ENCODE data around the gene NLRP14. TPM values are rescaled to one million over a fixed set of nuclear protein-coding genes. Genes with fewer than 3 reads are reported as not detected.
A peak's percentile ranks its signal among the peaks of the same experiment; 100 is the strongest.

NLRP14 gene
- total and polyA plus RNA-seq, 12 donors, result 0.05 to 0.11 (median 0.11) TPM; not detected in 8

- no peak for DNase-seq
- intact Hi-C loops (cut with DNase I), result no loop called here
- H3K9me3 ChIP-seq (replicated peaks in 1 of 3), result no peaks in the 10 kb centered on the region
- TF ChIP-seq CTCF (IDR thresholded peaks at IDR 0.05), result no peak
- no peak for TF ChIP-seq POLR2A (IDR thresholded peaks at IDR 0.05)
- no peak overlapping the region for H3K4me3 ChIP-seq
- H3K27me3 ChIP-seq, result no peaks in the 10 kb centered on the region
- H3K36me3 ChIP-seq (replicated peaks in 1 of 2), result no peaks in the 10 kb centered on the region
- WGBS, 4 donors, result 30 to 80% (median 76%) methylated on average over 1 of the region's 1 CpG
- no peak overlapping the region for H3K27ac ChIP-seq
- H3K4me1 ChIP-seq (replicated peaks in 1 of 2), result no peaks in the 10 kb centered on the region
Observed at GRCh38 chr11:7081441-7081840, 61.2 kb downstream of the NLRP14 start.

GRCh38 chr11:7088921-7089320 lies 68.6 kb downstream of the NLRP14 start, which contains the start of gene RBMXL2:
Gene RBMXL2, plus strand, starts transcription at chr11:7088998. Its CDS starts 123 bp downstream, at chr11:7089121.
- no peak within 1 kb of the TSS for H3K27ac ChIP-seq
- 65 to 90% (median 83%) methylated on average over 19 to 45 of the region's 45 CpGs for WGBS, 4 donors
- H3K9me3 ChIP-seq (replicated peaks in 1 of 3), result no peaks in the 10 kb centered on the region
- H3K36me3 ChIP-seq (replicated peaks in 1 of 2), result no peaks in the 10 kb centered on the region
- no peaks in the 10 kb centered on the region for H3K4me1 ChIP-seq (replicated peaks in 1 of 2)
- DNase-seq, result no peak
- intact Hi-C loops (cut with DNase I), result no loop called here
- peaks cover 10% of the 10 kb centered on the region for H3K27me3 ChIP-seq
- TF ChIP-seq POLR2A (IDR thresholded peaks at IDR 0.05), result no peak
- no peak for TF ChIP-seq CTCF (IDR thresholded peaks at IDR 0.05)
- no peak within 1 kb of the TSS for H3K4me3 ChIP-seq

- H3K36me3 ChIP-seq (replicated peaks in 1 of 2), result no peaks in the 10 kb centered on the region
- no peak overlapping the region for H3K4me3 ChIP-seq
- DNase-seq, result no peak
- TF ChIP-seq CTCF (IDR thresholded peaks at IDR 0.05), result no peak
- TF ChIP-seq POLR2A (IDR thresholded peaks at IDR 0.05), result no peak
- H3K27me3 ChIP-seq, result peaks cover 10% of the 10 kb centered on the region
- intact Hi-C loops (cut with DNase I), result no loop called here
- H3K4me1 ChIP-seq (replicated peaks in 1 of 2), result no peaks in the 10 kb centered on the region
- H3K27ac ChIP-seq, result no peak overlapping the region
- WGBS, 4 donors, result 78 to 91% (median 83%) methylated on average over 47 to 111 of the region's 111 CpGs
- no peaks in the 10 kb centered on the region for H3K9me3 ChIP-seq (replicated peaks in 1 of 3)
Observed at GRCh38 chr11:7089328-7090251, 69.3 kb downstream of the NLRP14 start.

- H3K27ac ChIP-seq, result no peak overlapping the region
- intact Hi-C loops (cut with DNase I), result loop anchor here in 1 of 2 donors (5.0 kb wide), 2 partner anchors 344 to 594 kb away; no protein-coding TSS in a partner anchor
Observed at GRCh38 chr11:7098235-7098832, 78.1 kb downstream of the NLRP14 start.

More at GRCh38 chr11:7098235-7098832, 78.1 kb downstream of the NLRP14 start:
- 2 to 9% (median 5%) methylated on average over 2 of the region's 2 CpGs for WGBS, 4 donors
- H3K9me3 ChIP-seq (replicated peaks in 1 of 3), result no peaks in the 10 kb centered on the region
- H3K27me3 ChIP-seq, result no peaks in the 10 kb centered on the region
- no peaks in the 10 kb centered on the region for H3K4me1 ChIP-seq (replicated peaks in 1 of 2)
- TF ChIP-seq POLR2A (IDR thresholded peaks at IDR 0.05), result no peak
- TF ChIP-seq CTCF (IDR thresholded peaks at IDR 0.05), result peak; percentile 41 to 78 (median 74)
- H3K36me3 ChIP-seq (replicated peaks in 1 of 2), result no peaks in the 10 kb centered on the region
- peak in 1 of 7 donors; percentile 2 for DNase-seq
- H3K4me3 ChIP-seq, result no peak overlapping the region
